Measurements from ENCODE around the gene PHLPP2. TPM values are rescaled to one million over a fixed set of nuclear protein-coding genes. Genes with fewer than 3 reads are reported as not detected.

Gene PHLPP2
- total RNA-seq, 4 donors from 2014 or later, result 50.5 to 98.4 (median 89.6) TPM

DNA sequence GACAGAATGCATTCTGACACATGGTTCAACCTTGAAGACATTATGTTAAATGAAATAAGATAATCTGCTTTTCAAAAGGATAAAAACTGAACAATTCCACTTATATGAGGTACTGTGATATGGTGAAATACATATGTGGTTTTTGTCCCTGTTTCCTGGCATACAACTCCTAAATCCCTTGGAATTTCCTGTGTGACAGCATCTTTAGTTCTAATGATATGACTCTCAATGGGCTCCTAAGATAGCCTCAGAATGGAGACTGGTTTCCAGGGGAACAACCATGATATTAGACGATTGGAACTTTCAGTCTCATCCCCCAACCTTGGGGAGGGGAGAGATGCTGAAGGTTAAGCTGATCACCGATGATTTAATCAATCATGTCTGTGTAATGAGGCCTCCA is 37.7 kb upstream of the PHLPP2 start:
- Histone ChIP-seq H3K9me3 (no peaks in the 10 kb centered on the region), H3K27ac (no peak overlapping the region), H3K36me3 (peaks cover 0 to 54% (median 22%) of the 10 kb centered on the region in 4 donors), H3K4me3 (no peak overlapping the region), H3K4me1 (peaks cover 0 to 4% (median 0%) of the 10 kb centered on the region in 4 donors), H3K27me3 (no peaks in the 10 kb centered on the region)
- no peak for DNase-seq
- intact Hi-C loops (cut with DNase I; ENCODE audit: low total_unique reads) (no loop called here), in situ Hi-C loops (cut with MboI; ENCODE audit: low pct_ligation_motif_present in 1 of 4, low pct_unique_long_range_greater_than_20kb in 1 of 4, low sequenced_read_pairs in 3 of 4) (no loop called here)
- TF ChIP-seq POLR2AphosphoS5 (IDR thresholded peaks at IDR 0.05) (no peak), POLR2A (IDR thresholded peaks at IDR 0.05) (no peak), EP300 (IDR thresholded peaks at IDR 0.05; ENCODE audit: low read depth) (no peak)
- TF ChIP-seq, protein P1, sequence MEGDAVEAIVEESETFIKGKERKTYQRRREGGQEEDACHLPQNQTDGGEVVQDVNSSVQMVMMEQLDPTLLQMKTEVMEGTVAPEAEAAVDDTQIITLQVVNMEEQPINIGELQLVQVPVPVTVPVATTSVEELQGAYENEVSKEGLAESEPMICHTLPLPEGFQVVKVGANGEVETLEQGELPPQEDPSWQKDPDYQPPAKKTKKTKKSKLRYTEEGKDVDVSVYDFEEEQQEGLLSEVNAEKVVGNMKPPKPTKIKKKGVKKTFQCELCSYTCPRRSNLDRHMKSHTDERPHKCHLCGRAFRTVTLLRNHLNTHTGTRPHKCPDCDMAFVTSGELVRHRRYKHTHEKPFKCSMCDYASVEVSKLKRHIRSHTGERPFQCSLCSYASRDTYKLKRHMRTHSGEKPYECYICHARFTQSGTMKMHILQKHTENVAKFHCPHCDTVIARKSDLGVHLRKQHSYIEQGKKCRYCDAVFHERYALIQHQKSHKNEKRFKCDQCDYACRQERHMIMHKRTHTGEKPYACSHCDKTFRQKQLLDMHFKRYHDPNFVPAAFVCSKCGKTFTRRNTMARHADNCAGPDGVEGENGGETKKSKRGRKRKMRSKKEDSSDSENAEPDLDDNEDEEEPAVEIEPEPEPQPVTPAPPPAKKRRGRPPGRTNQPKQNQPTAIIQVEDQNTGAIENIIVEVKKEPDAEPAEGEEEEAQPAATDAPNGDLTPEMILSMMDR (IDR thresholded peaks at IDR 0.05), result no peak
- 95% methylated on average over 2 of the region's 2 CpGs; no CpG with 5 or more reads in 1 of the 2 donors for WGBS, 2 donors (ENCODE audit: low coverage in 1 of 2)

DNA sequence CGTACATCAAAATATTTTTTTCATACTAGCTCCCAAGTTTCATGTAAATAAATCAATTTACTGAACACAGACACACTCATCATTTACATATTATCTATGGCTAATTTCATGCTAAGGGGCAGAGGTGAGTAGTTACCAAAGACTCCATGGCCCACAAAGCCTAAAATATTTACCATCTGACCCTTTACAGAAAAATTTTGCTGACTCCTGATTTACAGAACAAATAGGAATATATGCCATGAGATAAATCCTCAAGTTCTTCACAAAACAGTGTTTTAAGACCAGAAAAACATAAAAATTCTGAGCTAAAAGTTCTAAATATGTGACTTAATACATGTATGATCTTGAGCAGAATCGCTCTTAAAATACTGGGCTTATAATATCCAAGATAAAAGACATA is 36.6 kb upstream of the PHLPP2 start:
- intact Hi-C loops (cut with DNase I; ENCODE audit: low total_unique reads) (no loop called here), in situ Hi-C loops (cut with MboI; ENCODE audit: low pct_ligation_motif_present in 1 of 4, low pct_unique_long_range_greater_than_20kb in 1 of 4, low sequenced_read_pairs in 3 of 4) (no loop called here)
- H3K36me3 ChIP-seq, result peaks cover 0 to 56% (median 26%) of the 10 kb centered on the region in 4 donors
- 92 to 97% methylated on average over 2 of the region's 2 CpGs for WGBS, 2 donors (ENCODE audit: low coverage in 1 of 2)
- no peak overlapping the region for H3K4me3 ChIP-seq
- no peaks in the 10 kb centered on the region for H3K9me3 ChIP-seq
- no peak for DNase-seq
- TF ChIP-seq POLR2AphosphoS5 (IDR thresholded peaks at IDR 0.05), result no peak
- TF ChIP-seq, protein P1 (IDR thresholded peaks at IDR 0.05), result no peak
- no peak for TF ChIP-seq POLR2A (IDR thresholded peaks at IDR 0.05)
- no peak for TF ChIP-seq EP300 (IDR thresholded peaks at IDR 0.05; ENCODE audit: low read depth)
- H3K27me3 ChIP-seq, result no peaks in the 10 kb centered on the region
- H3K4me1 ChIP-seq, result no peaks in the 10 kb centered on the region
- H3K27ac ChIP-seq, result no peak overlapping the region

DNA sequence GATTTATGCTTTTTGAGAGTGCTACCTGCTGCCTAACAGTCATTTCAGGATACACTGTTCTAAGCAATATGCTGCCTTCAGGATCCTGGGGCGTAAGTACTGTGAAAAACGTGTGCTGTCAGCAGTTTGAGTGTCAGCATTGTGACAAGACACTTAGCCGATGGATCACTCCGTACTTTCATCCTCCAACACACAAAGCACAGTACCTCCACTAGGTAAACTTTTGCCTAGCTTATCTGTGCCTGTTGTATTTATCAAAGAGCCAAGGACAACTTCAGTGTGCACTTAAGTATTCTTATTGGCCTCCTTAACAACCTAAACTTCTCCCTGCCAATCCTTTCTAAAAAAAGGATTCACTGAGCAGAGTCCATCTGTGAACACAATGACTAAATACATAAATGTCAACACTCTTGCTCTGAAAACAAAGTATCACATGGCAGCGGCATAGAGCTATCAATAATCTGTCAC is 33.8 kb upstream of the PHLPP2 start:
- no peaks in the 10 kb centered on the region for H3K27me3 ChIP-seq
- intact Hi-C loops (cut with DNase I; ENCODE audit: low total_unique reads) (no loop called here), in situ Hi-C loops (cut with MboI; ENCODE audit: low pct_ligation_motif_present in 1 of 4, low pct_unique_long_range_greater_than_20kb in 1 of 4, low sequenced_read_pairs in 3 of 4) (no loop called here)
- no peaks in the 10 kb centered on the region for H3K4me1 ChIP-seq
- H3K36me3 ChIP-seq, result peaks cover 0 to 74% (median 33%) of the 10 kb centered on the region in 4 donors
- H3K9me3 ChIP-seq, result no peaks in the 10 kb centered on the region
- no peak overlapping the region for H3K27ac ChIP-seq
- H3K4me3 ChIP-seq, result no peak overlapping the region
- WGBS, 2 donors (ENCODE audit: low coverage in 1 of 2), result 66 to 83% methylated on average over 4 to 5 of the region's 5 CpGs
- no peak for DNase-seq
- no peak for TF ChIP-seq POLR2AphosphoS5 (IDR thresholded peaks at IDR 0.05)
- TF ChIP-seq EP300 (IDR thresholded peaks at IDR 0.05; ENCODE audit: low read depth), result no peak
- TF ChIP-seq, protein P1 (IDR thresholded peaks at IDR 0.05), result no peak
- no peak for TF ChIP-seq POLR2A (IDR thresholded peaks at IDR 0.05)

DNA sequence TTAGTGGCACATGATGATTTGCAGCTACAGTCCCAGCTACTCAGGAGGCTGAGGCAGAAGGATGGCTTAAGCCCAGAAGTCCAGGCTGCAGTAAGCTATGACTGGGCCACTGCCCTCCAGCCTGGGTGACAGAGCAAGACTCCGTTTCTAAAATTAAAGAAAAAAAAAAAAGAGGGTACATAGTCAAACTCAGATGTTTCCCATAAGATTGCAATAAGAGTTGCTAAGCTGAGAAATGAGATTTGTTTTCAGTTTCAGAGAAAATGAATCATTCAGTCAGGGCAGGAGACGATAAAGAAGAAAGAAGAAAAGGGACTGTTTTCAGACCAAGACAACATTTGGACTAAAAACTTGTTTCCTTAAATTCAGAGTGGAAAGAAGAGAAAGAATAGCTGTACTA is 30.2 kb upstream of the PHLPP2 start:
- in situ Hi-C loops (cut with MboI; ENCODE audit: low pct_ligation_motif_present in 1 of 4, low pct_unique_long_range_greater_than_20kb in 1 of 4, low sequenced_read_pairs in 3 of 4), result no loop called here

More for the DNA sequence above, 30.2 kb upstream of the PHLPP2 start:
- peaks cover 0 to 77% (median 37%) of the 10 kb centered on the region in 4 donors for H3K36me3 ChIP-seq
- no peaks in the 10 kb centered on the region for H3K9me3 ChIP-seq
- no peaks in the 10 kb centered on the region for H3K4me1 ChIP-seq
- no peak for TF ChIP-seq POLR2A (IDR thresholded peaks at IDR 0.05)
- no peak for TF ChIP-seq POLR2AphosphoS5 (IDR thresholded peaks at IDR 0.05)
- TF ChIP-seq EP300 (IDR thresholded peaks at IDR 0.05; ENCODE audit: low read depth), result no peak
- TF ChIP-seq, protein P1 (IDR thresholded peaks at IDR 0.05), result no peak
- intact Hi-C loops (cut with DNase I; ENCODE audit: low total_unique reads), result no loop called here
- no peak for DNase-seq
- no peak overlapping the region for H3K27ac ChIP-seq
- 61 to 69% methylated on average over 2 of the region's 2 CpGs for WGBS, 2 donors (ENCODE audit: low coverage in 1 of 2)
- H3K4me3 ChIP-seq, result no peak overlapping the region
- H3K27me3 ChIP-seq, result no peaks in the 10 kb centered on the region
